Sigmoid colon (tissue), 7 donors: ENCODE measurements around the gene DNAH17. TPM values are rescaled to one million over a fixed set of nuclear protein-coding genes. Genes with fewer than 3 reads are reported as not detected.

Experiments used
- DNase-seq: peaks from one replicate; pipeline ENCODE4 v3.0.0-alpha.2; 2019
- H3K27ac ChIP-seq, 4 donors: fragments of 200-600 bp; sonication (generic); one replicate each; pipeline ENCODE4 v1.5.1; 2016 to 2019; ENCODE audit warnings: mild to moderate bottlenecking in 1 of 4
- H3K27me3 ChIP-seq, 3 donors: fragments of 200-600 bp; sonication (generic); one replicate each; pipeline ENCODE4 v1.5.1; 2019; ENCODE audit warnings: mild to moderate bottlenecking in 1 of 3
- H3K36me3 ChIP-seq, 4 donors: fragments of 200-600 bp; sonication (generic); one replicate each; pipeline ENCODE4 v1.5.1; 2016 to 2019
- H3K4me1 ChIP-seq, 4 donors: fragments of 200-600 bp; sonication (generic); one replicate each; pipeline ENCODE4 v1.5.1; 2017 to 2019
- H3K4me3 ChIP-seq, 4 donors: fragments of 200-600 bp; sonication (generic); one replicate each; pipeline ENCODE4 v1.5.1; 2017 to 2019; ENCODE audit warnings: mild to moderate bottlenecking in 2 of 4, moderate library complexity in 1 of 4
- H3K9me3 ChIP-seq, 4 donors: fragments of 200-600 bp in 3 of 4; sonication (generic) in 3 of 4; one replicate each; pipeline versions ENCODE4 v1.5.1 to v1.6.1; 2013 to 2019
- CTCF ChIP-seq, 4 experiments: fragments of 450-650 bp in 3 of 4; fragments of 200-600 bp in 1 of 4; IDR thresholded peaks; one replicate each; pipeline ENCODE4 v1.5.1; 2016 to 2019; ENCODE audit warnings: antibody characterized with exemption in 4 of 4, mild to moderate bottlenecking in 3 of 4, moderate library complexity in 2 of 4
- EP300 ChIP-seq, 4 donors: sonication (generic); formaldehyde crosslinking; IDR thresholded peaks; one replicate each; pipeline ENCODE4 v1.6.1; 2017; ENCODE audit warnings: antibody characterized with exemption in 4 of 4
- POLR2A ChIP-seq, 2 donors: fragments of 450-650 bp; IDR thresholded peaks; one replicate each; pipeline ENCODE4 v1.6.1; 2016; ENCODE audit warnings: antibody characterized with exemption in 2 of 2, mild to moderate bottlenecking in 2 of 2, moderate library complexity in 2 of 2
- POLR2AphosphoS5 ChIP-seq, 4 donors: sonication (generic); formaldehyde crosslinking; IDR thresholded peaks; one replicate each; pipeline ENCODE4 v1.6.1; 2017; ENCODE audit warnings: antibody characterized with exemption in 4 of 4
- WGBS, 2 donors: extraction: QIAGEN DNeasy Blood & Tissue Kit; methylation state at CpG; one replicate each; pipeline ENCODE4 v1.1.7; 2013; 5-methylcytosine and 5-hydroxymethylcytosine counted together
- intact Hi-C: fragments of 100-400 bp; cut with DNase I; formaldehyde crosslinking; loops from one replicate; pipeline ENCODE4 v1.15.1; 2023
- polyA plus RNA-seq, 3 donors: library from polyadenylated mRNA; stranded (reverse); fragments of 200-250 nt; gene quantifications; one replicate each; pipeline ENCODE4 v1.2.3, GENCODE V29; 2013
- total RNA-seq, 4 donors: library from RNA; depleted of rRNA; stranded (reverse); fragments of >200 nt; gene quantifications; one replicate each; pipeline ENCODE4 v1.1.0, GENCODE V29; 2016
- donor health status: healthy with polysubstance abuse.
- donor health status: Bipolar disorder and iron deficiency.
- donor health status: healthy.

Gene DNAH17
- total and polyA plus RNA-seq, 7 donors = 0.07 to 0.68 (median 0.26) TPM; not detected in 3

GRCh38 chr17:78621720-78622490 lies 44.7 kb upstream of the DNAH17 start:
- Histone ChIP-seq H3K4me3 (no peak overlapping the region), H3K36me3 (no peaks in the 10 kb centered on the region), H3K27ac (no peak overlapping the region), H3K9me3 (no peaks in the 10 kb centered on the region), H3K27me3 (no peaks in the 10 kb centered on the region), H3K4me1 (peaks cover 0 to 14% (median 9%) of the 10 kb centered on the region in 4 donors)
- WGBS, 2 donors = 65 to 85% methylated on average over 26 of the region's 26 CpGs
- intact Hi-C loops = no loop called here
- no peak for TF ChIP-seq POLR2AphosphoS5 (IDR thresholded peaks at IDR 0.05)
- TF ChIP-seq POLR2A (IDR thresholded peaks at IDR 0.05) = no peak
- no peak for TF ChIP-seq CTCF (IDR thresholded peaks at IDR 0.05)
- no peak for TF ChIP-seq EP300 (IDR thresholded peaks at IDR 0.05)
- DNase-seq = no peak

- intact Hi-C loops = no loop called here
- no peak overlapping the region for H3K27ac ChIP-seq
- H3K9me3 ChIP-seq = no peaks in the 10 kb centered on the region
- H3K4me1 ChIP-seq = peaks cover 0 to 28% (median 11%) of the 10 kb centered on the region in 4 donors
- DNase-seq = no peak
- TF ChIP-seq CTCF (IDR thresholded peaks at IDR 0.05) (no peak), POLR2AphosphoS5 (IDR thresholded peaks at IDR 0.05) (no peak), EP300 (IDR thresholded peaks at IDR 0.05) (no peak), POLR2A (IDR thresholded peaks at IDR 0.05) (no peak)
- H3K4me3 ChIP-seq = no peak overlapping the region
- no peaks in the 10 kb centered on the region for H3K27me3 ChIP-seq
- H3K36me3 ChIP-seq = no peaks in the 10 kb centered on the region
- 79 to 82% methylated on average over 5 of the region's 5 CpGs for WGBS, 2 donors
Observed at GRCh38 chr17:78620099-78620498, 42.9 kb upstream of the DNAH17 start.

GRCh38 chr17:78619334-78619733 lies 42.1 kb upstream of the DNAH17 start:
- Histone ChIP-seq H3K36me3 (no peaks in the 10 kb centered on the region), H3K4me1 (peaks cover 0 to 28% (median 11%) of the 10 kb centered on the region in 4 donors), H3K27me3 (no peaks in the 10 kb centered on the region), H3K27ac (no peak overlapping the region), H3K4me3 (no peak overlapping the region), H3K9me3 (no peaks in the 10 kb centered on the region)
- WGBS, 2 donors = 90 to 91% methylated on average over 5 of the region's 5 CpGs
- TF ChIP-seq POLR2AphosphoS5 (IDR thresholded peaks at IDR 0.05) (no peak), EP300 (IDR thresholded peaks at IDR 0.05) (no peak), POLR2A (IDR thresholded peaks at IDR 0.05) (no peak), CTCF (IDR thresholded peaks at IDR 0.05) (no peak)
- intact Hi-C loops = no loop called here
- DNase-seq = no peak

DNA sequence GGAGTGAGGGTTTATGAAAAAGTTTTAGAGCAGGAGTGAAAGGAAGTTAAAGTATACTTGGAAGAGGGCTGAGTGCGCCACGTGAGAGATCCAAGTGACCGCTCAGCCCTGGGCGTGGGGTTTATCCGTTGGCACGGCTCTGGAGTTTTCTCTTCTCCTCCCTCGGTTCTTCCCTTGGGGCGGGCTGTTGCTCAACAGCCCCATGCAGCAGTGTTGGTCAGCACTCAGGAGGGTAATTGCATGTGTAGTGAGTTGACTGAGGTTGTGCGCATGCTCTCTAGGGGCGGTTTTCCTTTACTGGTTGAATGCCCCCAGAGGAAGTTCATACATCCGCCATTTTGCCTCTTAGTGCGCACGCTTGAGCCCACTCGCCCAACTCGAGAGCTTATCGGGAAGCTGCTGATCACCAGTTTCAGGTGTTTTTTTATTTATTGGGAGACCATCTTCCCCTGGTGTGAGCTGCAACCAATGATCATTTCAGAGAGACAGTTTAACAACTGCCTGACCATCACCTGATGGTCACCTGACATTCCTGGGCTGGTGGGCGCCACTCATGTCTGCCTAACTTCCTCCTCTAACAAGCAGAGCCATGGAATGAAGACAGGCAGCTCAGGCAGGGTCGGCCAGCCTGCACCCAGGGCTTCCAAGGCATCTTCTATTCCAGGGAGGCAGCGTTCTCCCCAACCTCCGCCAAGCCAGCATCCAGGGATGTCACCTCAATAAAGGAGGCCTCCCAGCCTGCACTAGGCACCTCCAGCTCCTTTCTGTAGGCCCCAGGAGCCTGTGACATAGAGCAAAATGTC lies 41.3 kb upstream of the DNAH17 start:
- no peak overlapping the region for H3K27ac ChIP-seq
- no peaks in the 10 kb centered on the region for H3K27me3 ChIP-seq
- TF ChIP-seq POLR2A (IDR thresholded peaks at IDR 0.05) = no peak
- no peak for TF ChIP-seq POLR2AphosphoS5 (IDR thresholded peaks at IDR 0.05)
- TF ChIP-seq CTCF (IDR thresholded peaks at IDR 0.05) = no peak
- TF ChIP-seq EP300 (IDR thresholded peaks at IDR 0.05) = no peak
- no peaks in the 10 kb centered on the region for H3K9me3 ChIP-seq
- no peak overlapping the region for H3K4me3 ChIP-seq
- peaks cover 0 to 28% (median 11%) of the 10 kb centered on the region in 4 donors for H3K4me1 ChIP-seq
- 90% methylated on average over 20 of the region's 20 CpGs for WGBS, 2 donors
- no peaks in the 10 kb centered on the region for H3K36me3 ChIP-seq
- intact Hi-C loops = no loop called here
- no peak for DNase-seq
